Midbrain (tissue), 1 donor: ENCODE results near the gene PTPA.
"Not testable (repeated sequence)": the region's sequence is repeated elsewhere in the genome, so short reads cannot be mapped to it uniquely, and the experiment has no call there.

Source experiments
- DNase-seq: peaks from one replicate; lab custom pipeline; 2025; lab: John Stamatoyannopoulos, UW

PTPA gene

DNA sequence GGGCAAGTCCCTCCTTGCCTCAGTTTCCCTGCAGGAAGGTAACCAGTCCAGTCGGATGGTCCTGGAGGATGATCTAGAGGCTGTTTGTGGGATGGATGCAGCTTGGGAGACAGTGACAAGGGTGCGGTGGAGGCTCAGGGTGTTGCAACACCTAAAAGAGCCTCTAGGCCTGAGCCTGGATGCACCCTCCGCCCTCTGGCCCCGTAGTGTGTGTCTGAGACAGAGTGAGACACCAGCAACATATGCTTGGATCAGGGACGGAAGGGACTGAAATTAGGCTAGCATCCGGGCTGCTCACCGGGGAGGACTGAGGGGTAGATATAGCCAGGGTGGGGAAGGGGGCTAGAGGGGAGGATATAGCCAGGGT is 1.7 kb upstream of the PTPA start:
- DNase-seq: no peak

DNA sequence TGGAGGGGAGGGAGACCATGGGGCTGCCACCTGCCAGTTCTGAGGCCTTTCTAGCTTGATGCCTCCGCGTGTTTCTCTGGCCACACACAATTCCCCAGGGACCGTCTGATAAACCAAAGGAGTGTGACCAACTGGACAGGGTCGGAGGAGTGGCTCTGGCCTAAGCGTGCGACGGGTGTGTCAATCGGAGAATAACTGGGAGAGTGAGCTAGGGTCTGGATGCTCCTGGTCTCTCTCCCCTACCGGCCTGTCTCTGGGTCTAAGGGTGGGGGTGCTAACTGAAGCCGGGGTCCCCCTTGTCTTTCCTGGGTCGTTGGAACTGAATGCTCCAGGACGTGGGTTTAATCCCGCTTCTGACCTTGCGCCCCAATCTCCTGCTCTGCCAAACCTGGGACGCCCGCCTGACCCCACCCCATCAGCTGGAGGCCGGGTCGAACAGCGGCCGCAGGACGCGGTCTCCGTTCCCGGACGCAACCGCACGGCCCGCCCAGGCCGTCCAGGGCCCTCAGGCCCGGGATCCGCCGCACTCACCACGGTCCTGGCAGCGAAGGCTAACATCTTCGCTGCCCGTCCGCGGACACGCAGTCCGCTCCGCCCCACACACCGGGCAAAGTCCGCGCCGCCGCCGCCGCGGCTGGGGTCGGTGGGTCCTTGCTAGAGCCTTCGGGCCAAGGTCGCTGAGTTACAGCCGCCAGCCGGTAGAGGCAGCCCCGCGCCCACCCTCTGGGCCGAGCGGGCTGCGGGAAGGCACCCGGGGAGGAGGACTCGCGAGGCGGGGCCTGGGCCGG is 1.1 kb upstream of the PTPA start:
- no peak for DNase-seq

- no peak for DNase-seq
Measured at GRCh38 chr9:129111528-129112151, 425 bp downstream of the PTPA start.

DNA sequence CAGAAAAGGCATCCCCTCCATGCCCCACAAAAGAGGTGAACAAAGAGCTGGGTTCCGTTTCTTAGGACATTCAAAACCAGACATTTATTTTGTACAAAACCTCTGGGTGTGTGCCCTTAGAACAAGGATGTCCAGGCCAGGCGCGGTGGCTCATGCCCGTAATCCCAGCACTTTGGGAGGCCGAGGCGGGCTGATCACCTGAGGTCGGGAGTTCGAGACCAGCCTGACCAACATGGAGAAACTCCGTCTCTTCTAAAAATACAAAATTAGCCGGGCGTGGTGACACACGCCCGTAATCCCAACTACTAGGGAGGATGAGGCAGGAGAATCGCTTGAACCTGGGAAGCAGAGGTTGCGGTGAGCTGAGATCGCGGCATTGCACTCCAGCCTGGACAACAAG is 1.3 kb downstream of the PTPA start:
- not testable (repeated sequence) for DNase-seq

DNA sequence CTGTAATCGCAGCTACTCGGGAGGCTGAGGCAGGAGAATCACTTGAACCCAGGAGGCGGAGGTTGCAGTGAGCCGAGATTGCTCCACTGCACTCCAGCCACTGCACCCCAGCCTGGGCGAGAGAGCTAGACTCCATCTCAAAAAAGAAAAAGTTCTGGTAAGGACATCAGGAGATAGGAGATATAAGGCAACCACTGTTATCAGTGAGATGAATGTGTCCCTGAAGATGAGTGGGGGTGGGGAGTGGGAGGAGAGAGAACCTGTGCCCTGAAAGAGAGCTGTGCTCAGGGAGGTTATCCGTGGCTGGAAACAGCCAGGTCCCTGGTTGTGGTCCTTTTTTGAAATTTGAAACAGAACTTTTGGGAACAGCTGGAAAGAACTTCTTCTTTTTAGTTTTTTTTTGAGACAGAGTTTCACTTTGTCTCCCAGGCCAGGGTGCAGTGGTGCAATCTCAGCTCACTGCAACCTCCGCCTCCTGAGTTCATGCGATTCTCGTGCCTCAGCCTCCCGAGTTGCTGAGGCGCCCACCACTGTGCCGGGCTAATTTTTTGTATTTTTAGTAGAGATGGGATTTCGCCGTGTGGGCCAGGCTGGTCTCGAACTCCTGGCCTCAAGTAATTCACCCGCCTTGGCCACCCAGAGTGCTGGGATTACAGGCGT is 2.6 kb downstream of the PTPA start:
- no peak for DNase-seq

GRCh38 chr9:129118799-129119198 is 7.6 kb downstream of the PTPA start:
- no peak for DNase-seq

GRCh38 chr9:129121483-129121882 is 10.3 kb downstream of the PTPA start:
- peak; percentile 25 for DNase-seq

DNA sequence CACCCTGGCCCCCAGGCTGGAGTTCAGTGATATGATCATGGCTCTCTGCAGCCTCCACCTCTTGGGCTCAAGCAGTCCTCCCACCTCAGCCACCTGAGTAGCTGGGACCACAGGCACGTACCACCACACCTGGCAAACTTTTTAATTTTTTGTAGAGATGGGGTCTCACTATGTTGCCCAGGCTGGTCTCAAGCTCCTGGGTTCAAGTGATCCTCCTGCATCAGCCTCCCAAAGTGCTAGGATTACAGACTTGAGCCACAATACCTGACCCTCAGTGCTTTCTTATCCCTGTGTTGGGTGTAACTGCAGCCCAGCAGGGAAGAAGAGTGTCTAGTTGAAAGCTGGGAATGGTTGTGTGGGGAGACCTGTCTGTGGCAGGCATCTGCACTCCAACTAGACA is 10.9 kb downstream of the PTPA start:
- no peak for DNase-seq

GRCh38 chr9:129122976-129123375 is 11.8 kb downstream of the PTPA start:
- DNase-seq: not testable (repeated sequence)

- no peak for DNase-seq
Measured at GRCh38 chr9:129124506-129125069, 13.4 kb downstream of the PTPA start.

DNA sequence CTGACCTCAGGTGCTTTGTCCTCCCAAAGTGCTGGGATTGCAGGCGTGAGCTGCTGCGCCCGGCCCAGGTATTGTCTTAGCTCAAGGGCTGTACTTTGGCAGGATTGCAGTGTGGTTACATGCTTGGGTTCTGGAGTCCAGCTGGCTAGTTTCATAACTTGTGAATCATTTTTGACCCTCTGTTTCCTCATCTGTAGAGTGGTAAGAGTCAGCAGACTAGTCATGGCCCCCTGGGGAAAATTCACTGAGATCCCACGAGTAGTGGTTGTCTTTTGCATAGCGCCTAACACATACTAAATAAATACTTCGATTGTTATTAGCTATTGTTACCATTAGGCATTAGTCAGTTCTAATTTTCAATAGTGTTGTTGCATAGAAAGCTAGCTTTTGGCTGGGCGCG is 14.3 kb downstream of the PTPA start:
- no peak for DNase-seq

- DNase-seq: peak; percentile 27
Measured at GRCh38 chr9:129126749-129127618, 15.8 kb downstream of the PTPA start.

DNA sequence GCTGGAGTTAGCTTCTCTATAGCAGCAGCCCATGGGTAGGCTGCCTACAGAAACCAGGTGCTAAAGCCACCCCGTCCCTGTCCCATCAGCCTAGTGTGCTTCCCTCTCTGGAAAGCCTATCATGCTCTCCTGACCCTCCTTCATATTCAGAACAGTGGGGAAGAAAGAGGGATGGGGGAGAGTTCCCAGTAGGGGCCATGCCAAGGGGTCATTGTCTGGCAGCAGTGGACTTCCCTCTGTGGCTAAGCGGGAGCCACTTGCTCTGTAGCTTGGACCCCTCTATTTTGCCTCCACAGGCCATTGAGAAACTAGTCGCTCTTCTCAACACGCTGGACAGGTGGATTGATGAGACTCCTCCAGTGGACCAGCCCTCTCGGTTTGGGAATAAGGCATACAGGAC is 17.5 kb downstream of the PTPA start:
- no peak for DNase-seq

GRCh38 chr9:129130271-129130670 is 19.1 kb downstream of the PTPA start:
- DNase-seq: not testable (repeated sequence)

- DNase-seq: no peak
Measured at GRCh38 chr9:129130791-129131190, 19.6 kb downstream of the PTPA start.

- DNase-seq: peak; percentile 68
Measured at GRCh38 chr9:129131300-129132145, 20.3 kb downstream of the PTPA start.

DNA sequence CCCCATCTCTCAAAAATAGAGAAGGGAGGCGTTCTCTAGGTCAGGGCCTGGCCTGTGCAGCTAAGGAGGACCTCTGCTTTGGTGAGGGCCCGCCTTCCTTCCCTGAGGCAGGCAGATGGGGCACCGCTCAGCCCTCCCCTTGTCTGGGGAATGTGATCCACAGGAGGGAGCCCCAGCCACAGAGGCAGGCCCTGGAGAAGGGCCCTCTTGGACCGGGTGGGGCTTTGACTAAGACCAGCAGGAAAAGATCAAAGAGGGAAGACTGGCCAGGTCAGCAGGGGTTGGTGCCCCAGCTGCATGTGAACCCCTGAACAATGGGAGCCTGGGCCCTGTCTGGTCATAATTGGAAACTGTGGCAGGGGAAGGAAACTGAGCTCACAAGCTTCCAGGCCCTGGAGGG is 21.9 kb downstream of the PTPA start:
- no peak for DNase-seq

GRCh38 chr9:129135476-129135875 is 24.3 kb downstream of the PTPA start:
- DNase-seq: no peak

DNA sequence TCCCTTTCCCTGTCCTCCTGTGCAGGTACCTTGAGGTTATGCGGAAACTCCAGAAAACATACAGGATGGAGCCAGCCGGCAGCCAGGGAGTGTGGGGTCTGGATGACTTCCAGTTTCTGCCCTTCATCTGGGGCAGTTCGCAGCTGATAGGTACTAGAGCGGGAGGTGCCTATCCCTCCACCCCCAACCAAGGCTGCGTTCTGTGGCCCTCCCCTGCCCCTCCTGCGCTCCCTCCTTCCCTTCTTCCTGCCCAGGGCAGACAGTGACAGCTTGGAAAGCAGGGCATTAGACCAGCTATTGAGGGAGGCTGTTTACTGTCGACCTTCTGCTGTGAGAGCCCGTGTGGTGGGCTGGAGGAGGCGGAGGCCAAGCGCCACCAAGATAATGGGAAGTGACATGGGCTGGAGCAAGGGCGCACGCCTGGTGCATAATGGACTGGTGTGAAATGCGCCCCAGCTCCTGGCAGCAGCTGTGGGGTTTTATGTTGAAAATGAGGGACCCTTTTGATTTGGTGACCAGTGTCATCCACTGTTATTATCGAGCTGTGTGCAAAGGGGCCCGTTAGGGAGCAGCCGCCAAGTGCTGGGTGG is 25.3 kb downstream of the PTPA start:
- no peak for DNase-seq

- no peak for DNase-seq
Measured at GRCh38 chr9:129137292-129138143, 26.3 kb downstream of the PTPA start.
